Calu3 (cell line): ENCODE measurements around the gene PDE1A. TPM values are rescaled to one million over a fixed set of nuclear protein-coding genes. Genes with fewer than 3 reads are reported as not detected.

Experiments used
- BruUV-seq: library from RNA; stranded (reverse); fragments of 400-500 nt; replicated peaks from 2 replicates; lab custom pipeline; 2021; lab: Mats Ljungman, UMichigan
- CTCF ChIA-PET: fragments of 300-600 bp; sonication (Branson Sonifier 250); formaldehyde crosslinking; loops from one replicate; lab custom pipeline; 2022; ENCODE audit warnings: antibody characterized with exemption; lab: Charles Lee
- DNase-seq: peaks from one replicate; pipeline ENCODE4 v3.0.0; 2022
- H3K27ac Mint-ChIP-seq: one replicate; pipeline ENCODE4 v1.8.0; 2022; ENCODE audit warnings: mixed read lengths; ENCODE audit not compliant: unreplicated experiment
- H3K27me3 Mint-ChIP-seq: one replicate; pipeline ENCODE4 v1.8.0; 2022; ENCODE audit warnings: mixed read lengths; ENCODE audit not compliant: unreplicated experiment
- H3K36me3 Mint-ChIP-seq: one replicate; pipeline ENCODE4 v1.8.0; 2022; ENCODE audit warnings: mild to moderate bottlenecking, moderate library complexity, mixed read lengths; ENCODE audit not compliant: insufficient read depth, unreplicated experiment
- H3K4me1 Mint-ChIP-seq: one replicate; pipeline ENCODE4 v1.8.0; 2022; ENCODE audit warnings: mild to moderate bottlenecking, low read depth, mixed read lengths; ENCODE audit not compliant: unreplicated experiment
- H3K4me3 Mint-ChIP-seq: one replicate; pipeline ENCODE4 v1.8.0; 2022; ENCODE audit warnings: mild to moderate bottlenecking, low read depth, moderate library complexity, mixed read lengths; ENCODE audit not compliant: unreplicated experiment
- H3K9me3 Mint-ChIP-seq: one replicate; pipeline ENCODE4 v1.8.0; 2022; ENCODE audit warnings: low read depth, mixed read lengths; ENCODE audit not compliant: unreplicated experiment
- CTCF ChIP-seq: fragments of 200-600 bp; IDR thresholded peaks from one replicate; pipeline ENCODE4 v1.8.0; 2022; ENCODE audit warnings: antibody characterized with exemption; ENCODE audit not compliant: unreplicated experiment
- intact Hi-C: fragments of 100-400 bp; cut with micrococcal nuclease; formaldehyde crosslinking; loops from one replicate; pipeline ENCODE4 v1.10.0; 2022; ENCODE audit not compliant: unreplicated experiment
- total RNA-seq: library from RNA; stranded (reverse); gene quantifications from 2 replicates; pipeline ENCODE4 v1.2.3, GENCODE V29; 2022

The PDE1A gene
- total RNA-seq, 1 experiment from 2014 or later = 0.26 TPM

- intact Hi-C loops = no loop called here
- BruUV-seq = no TSS peak
- no peaks in the 10 kb centered on the region for H3K36me3 Mint-ChIP-seq
Observed at GRCh38 chr2:182166841-182167240, 260.0 kb downstream of the PDE1A start.

DNA sequence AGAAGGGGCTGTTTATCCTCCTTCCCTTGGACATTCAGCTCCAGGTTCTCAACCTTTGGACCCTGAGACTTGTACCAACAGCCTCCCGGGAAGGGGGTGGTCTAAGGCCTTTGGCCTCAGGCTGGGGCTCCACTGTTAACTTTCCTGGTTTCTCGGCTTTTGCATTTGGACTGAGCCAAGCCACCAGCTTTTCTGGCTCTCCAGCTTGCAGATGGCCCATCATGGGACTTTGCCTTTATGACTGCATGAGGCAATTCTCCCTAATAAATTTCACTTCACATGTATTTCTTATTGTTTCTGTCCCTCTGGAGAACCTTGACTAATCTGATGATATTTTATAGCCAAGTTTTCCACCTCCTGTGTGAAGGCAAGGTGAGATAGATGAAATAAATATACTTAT is 260.4 kb downstream of the PDE1A start:
- H3K36me3 Mint-ChIP-seq = no peaks in the 10 kb centered on the region
- no peak for TF ChIP-seq CTCF
- H3K4me3 Mint-ChIP-seq = no peak overlapping the region
- H3K27ac Mint-ChIP-seq = no peak overlapping the region
- H3K4me1 Mint-ChIP-seq = no peaks in the 10 kb centered on the region
- DNase-seq = no peak
- no peaks in the 10 kb centered on the region for H3K9me3 Mint-ChIP-seq
- no TSS peak for BruUV-seq
- no peaks in the 10 kb centered on the region for H3K27me3 Mint-ChIP-seq
- CTCF ChIA-PET = no interaction called here
- intact Hi-C loops = no loop called here

More at GRCh38 chr2:182166841-182167240, 260.0 kb downstream of the PDE1A start:
- H3K9me3 Mint-ChIP-seq = no peaks in the 10 kb centered on the region
- CTCF ChIA-PET = no interaction called here
- H3K4me3 Mint-ChIP-seq = no peak overlapping the region
- no peak for TF ChIP-seq CTCF
- H3K27me3 Mint-ChIP-seq = no peaks in the 10 kb centered on the region
- no peaks in the 10 kb centered on the region for H3K4me1 Mint-ChIP-seq
- no peak for DNase-seq
- no peak overlapping the region for H3K27ac Mint-ChIP-seq

- H3K4me3 Mint-ChIP-seq = no peak overlapping the region
- TF ChIP-seq CTCF = no peak
- DNase-seq = no peak
- no peaks in the 10 kb centered on the region for H3K36me3 Mint-ChIP-seq
- no peaks in the 10 kb centered on the region for H3K4me1 Mint-ChIP-seq
- BruUV-seq = no TSS peak
- no peaks in the 10 kb centered on the region for H3K9me3 Mint-ChIP-seq
- intact Hi-C loops = no loop called here
- H3K27ac Mint-ChIP-seq = no peak overlapping the region
- CTCF ChIA-PET = no interaction called here
- H3K27me3 Mint-ChIP-seq = no peaks in the 10 kb centered on the region
Observed at GRCh38 chr2:182165202-182165601, 261.6 kb downstream of the PDE1A start.

DNA sequence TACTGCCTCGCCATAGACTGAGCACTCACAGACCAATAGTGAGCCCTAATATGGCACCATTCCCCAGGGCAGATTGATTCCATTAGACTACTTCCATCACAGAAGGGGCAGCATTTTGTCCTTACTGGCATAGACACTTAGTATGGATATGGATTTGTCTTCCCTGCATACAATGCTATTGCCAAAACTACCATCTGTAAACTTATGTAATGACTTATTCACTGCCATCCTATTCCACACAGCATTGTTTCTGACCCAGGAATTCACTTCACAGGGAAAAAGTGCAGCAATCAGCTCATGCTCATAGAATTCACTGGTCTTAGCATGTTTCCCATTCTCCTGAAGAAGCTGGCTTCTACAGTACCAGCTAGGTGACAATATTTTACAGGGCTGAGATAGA is 262.1 kb downstream of the PDE1A start:
- intact Hi-C loops = no loop called here
- no TSS peak for BruUV-seq
- CTCF ChIA-PET = no interaction called here
- TF ChIP-seq CTCF = no peak
- Mint-ChIP-seq H3K27ac (no peak overlapping the region), H3K4me1 (no peaks in the 10 kb centered on the region), H3K4me3 (no peak overlapping the region), H3K27me3 (no peaks in the 10 kb centered on the region), H3K9me3 (no peaks in the 10 kb centered on the region), H3K36me3 (no peaks in the 10 kb centered on the region)
- DNase-seq = no peak

DNA sequence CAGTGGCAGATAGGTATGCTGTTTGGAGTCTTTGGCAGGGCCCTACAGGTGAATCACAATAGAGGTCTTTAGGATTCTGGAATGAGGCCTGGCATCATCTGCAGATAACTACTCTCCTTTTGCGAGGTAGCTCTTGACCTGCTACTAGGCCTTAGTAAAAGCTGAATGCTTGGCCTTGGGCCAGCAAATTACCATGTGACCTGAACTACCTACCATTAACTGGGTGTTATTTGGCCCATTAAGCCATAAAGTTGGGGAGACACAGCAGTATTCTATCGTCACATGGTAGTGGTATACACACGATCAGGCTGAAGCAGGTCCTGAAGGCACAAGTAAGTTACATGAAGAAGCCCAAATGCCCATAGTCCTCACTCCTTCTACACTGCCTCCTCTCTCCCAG is 263.0 kb downstream of the PDE1A start:
- Mint-ChIP-seq H3K9me3 (no peaks in the 10 kb centered on the region), H3K27ac (no peak overlapping the region), H3K36me3 (no peaks in the 10 kb centered on the region), H3K4me3 (no peak overlapping the region), H3K4me1 (no peaks in the 10 kb centered on the region), H3K27me3 (no peaks in the 10 kb centered on the region)
- CTCF ChIA-PET = no interaction called here
- no TSS peak for BruUV-seq
- no peak for TF ChIP-seq CTCF
- intact Hi-C loops = no loop called here
- no peak for DNase-seq
